Measurements from ENCODE around the gene CTNNA2. TPM values are rescaled to one million over a fixed set of nuclear protein-coding genes. Genes with fewer than 3 reads are reported as not detected.

The CTNNA2 gene
- total RNA-seq, 1 experiment from 2014 or later, result 7.2 TPM

- in situ Hi-C loops (cut with HindIII; ENCODE audit: low pct_unique_long_range_greater_than_20kb, low sequenced_read_pairs), result no loop called here
Observed at GRCh38 chr2:79920512-79921076, 407.7 kb downstream of the CTNNA2 start.

GRCh38 chr2:79929624-79930023 lies 416.8 kb downstream of the CTNNA2 start:
- no peak for DNase-seq (ENCODE audit: low read depth, low spot score)
- in situ Hi-C loops (cut with HindIII; ENCODE audit: low pct_unique_long_range_greater_than_20kb, low sequenced_read_pairs), result no loop called here

More at GRCh38 chr2:79920512-79921076, 407.7 kb downstream of the CTNNA2 start:
- DNase-seq (ENCODE audit: low read depth, low spot score), result no peak

- peak; percentile 68 for DNase-seq (ENCODE audit: low read depth, low spot score)
- in situ Hi-C loops (cut with HindIII; ENCODE audit: low pct_unique_long_range_greater_than_20kb, low sequenced_read_pairs), result no loop called here
Observed at GRCh38 chr2:79935046-79935732, 422.3 kb downstream of the CTNNA2 start.

GRCh38 chr2:79935771-79936657 lies 423.2 kb downstream of the CTNNA2 start:
- in situ Hi-C loops (cut with HindIII; ENCODE audit: low pct_unique_long_range_greater_than_20kb, low sequenced_read_pairs), result no loop called here
- DNase-seq (ENCODE audit: low read depth, low spot score), result peak; percentile 84

- in situ Hi-C loops (cut with HindIII; ENCODE audit: low pct_unique_long_range_greater_than_20kb, low sequenced_read_pairs), result no loop called here
- no peak for DNase-seq (ENCODE audit: low read depth, low spot score)
Observed at GRCh38 chr2:79936715-79937114, 423.9 kb downstream of the CTNNA2 start.

GRCh38 chr2:79938648-79939047 lies 425.8 kb downstream of the CTNNA2 start:
- in situ Hi-C loops (cut with HindIII; ENCODE audit: low pct_unique_long_range_greater_than_20kb, low sequenced_read_pairs), result no loop called here
- DNase-seq (ENCODE audit: low read depth, low spot score), result no peak

- in situ Hi-C loops (cut with HindIII; ENCODE audit: low pct_unique_long_range_greater_than_20kb, low sequenced_read_pairs), result no loop called here
- DNase-seq (ENCODE audit: low read depth, low spot score), result no peak
Observed at GRCh38 chr2:79940364-79940763, 427.5 kb downstream of the CTNNA2 start.

- in situ Hi-C loops (cut with HindIII; ENCODE audit: low pct_unique_long_range_greater_than_20kb, low sequenced_read_pairs), result no loop called here
- no peak for DNase-seq (ENCODE audit: low read depth, low spot score)
Observed at GRCh38 chr2:79941179-79941578, 428.3 kb downstream of the CTNNA2 start.

- no peak for DNase-seq (ENCODE audit: low read depth, low spot score)
- in situ Hi-C loops (cut with HindIII; ENCODE audit: low pct_unique_long_range_greater_than_20kb, low sequenced_read_pairs), result no loop called here
Observed at GRCh38 chr2:79944205-79944604, 431.4 kb downstream of the CTNNA2 start.

- in situ Hi-C loops (cut with HindIII; ENCODE audit: low pct_unique_long_range_greater_than_20kb, low sequenced_read_pairs), result no loop called here
- DNase-seq (ENCODE audit: low read depth, low spot score), result no peak
Observed at GRCh38 chr2:79945653-79946445, 433.0 kb downstream of the CTNNA2 start.

GRCh38 chr2:79947751-79948150 lies 434.9 kb downstream of the CTNNA2 start:
- in situ Hi-C loops (cut with HindIII; ENCODE audit: low pct_unique_long_range_greater_than_20kb, low sequenced_read_pairs), result no loop called here
- DNase-seq (ENCODE audit: low read depth, low spot score), result no peak

GRCh38 chr2:79950526-79950925 lies 437.7 kb downstream of the CTNNA2 start:
- no peak for DNase-seq (ENCODE audit: low read depth, low spot score)
- in situ Hi-C loops (cut with HindIII; ENCODE audit: low pct_unique_long_range_greater_than_20kb, low sequenced_read_pairs), result no loop called here

GRCh38 chr2:79952616-79953015 lies 439.8 kb downstream of the CTNNA2 start:
- DNase-seq (ENCODE audit: low read depth, low spot score), result no peak
- in situ Hi-C loops (cut with HindIII; ENCODE audit: low pct_unique_long_range_greater_than_20kb, low sequenced_read_pairs), result no loop called here

- in situ Hi-C loops (cut with HindIII; ENCODE audit: low pct_unique_long_range_greater_than_20kb, low sequenced_read_pairs), result no loop called here
Observed at GRCh38 chr2:79960035-79960434, 447.2 kb downstream of the CTNNA2 start.

GRCh38 chr2:79960519-79960918 lies 447.7 kb downstream of the CTNNA2 start:
- in situ Hi-C loops (cut with HindIII; ENCODE audit: low pct_unique_long_range_greater_than_20kb, low sequenced_read_pairs), result no loop called here
- no peak for DNase-seq (ENCODE audit: low read depth, low spot score)

More at GRCh38 chr2:79960035-79960434, 447.2 kb downstream of the CTNNA2 start:
- DNase-seq (ENCODE audit: low read depth, low spot score), result no peak

GRCh38 chr2:79964966-79965365 lies 452.1 kb downstream of the CTNNA2 start:
- DNase-seq (ENCODE audit: low read depth, low spot score), result no peak
- in situ Hi-C loops (cut with HindIII; ENCODE audit: low pct_unique_long_range_greater_than_20kb, low sequenced_read_pairs), result no loop called here

GRCh38 chr2:79966369-79966768 lies 453.5 kb downstream of the CTNNA2 start:
- in situ Hi-C loops (cut with HindIII; ENCODE audit: low pct_unique_long_range_greater_than_20kb, low sequenced_read_pairs), result no loop called here

GRCh38 chr2:79966882-79967281 lies 454.0 kb downstream of the CTNNA2 start:
- in situ Hi-C loops (cut with HindIII; ENCODE audit: low pct_unique_long_range_greater_than_20kb, low sequenced_read_pairs), result no loop called here
- no peak for DNase-seq (ENCODE audit: low read depth, low spot score)

More at GRCh38 chr2:79966369-79966768, 453.5 kb downstream of the CTNNA2 start:
- DNase-seq (ENCODE audit: low read depth, low spot score), result no peak
